K562 (cell line): ENCODE measurements around the gene B3GALT6. TPM values are rescaled to one million over a fixed set of nuclear protein-coding genes. Genes with fewer than 3 reads are reported as not detected.

Experiments used
- ATAC-seq: fragments of 200-7000 bp; cut with Tn5 transposase; 3 replicates; pipeline ENCODE4 v1.9.1; 2020; ENCODE audit warnings: moderate library complexity
- BruUV-seq: library from RNA; stranded (reverse); fragments of 400-500 nt; replicated peaks from 2 replicates; lab custom pipeline; 2021; lab: Mats Ljungman, UMichigan
- CTCF ChIA-PET: fragments of 300-600 bp; formaldehyde crosslinking; extraction: SDS; loops from one replicate; lab custom pipeline; 2021; ENCODE audit warnings: low intra/inter-chr PET ratio; lab: Yijun Ruan, JAX
- POLR2A ChIA-PET: fragments of 300-600, 350-650 bp; sonication (Branson Sonifier 250); formaldehyde crosslinking; extraction: SDS; loops from one replicate; lab custom pipeline; 2021; ENCODE audit warnings: antibody characterized with exemption, inconsistent platforms; lab: Yijun Ruan, JAX
- DNase-seq, 4 experiments: peaks; one replicate each; pipeline versions ENCODE4 v3.0.0 to v3.0.0-alpha.2; 2011 to 2018; ENCODE audit warnings: low spot score in 3 of 4, mixed read lengths in 3 of 4; ENCODE audit errors: extremely low read depth in 1 of 4
- FAIRE-seq: peaks from 2 replicates; lab custom pipeline; 2011; peaks lifted over from hg19 to GRCh38; lab: Jason Lieb, UNC
- H2AFZ ChIP-seq: 2 replicates; pipeline ENCODE4 v1.6.0; 2011; ENCODE audit warnings: low read depth, low read length, control low read depth, inconsistent platforms
- H3K27ac ChIP-seq: fragments of 200-600 bp; 3 replicates; pipeline ENCODE4 v1.8.0; 2011; ENCODE audit warnings: low read depth, mild to moderate bottlenecking, control low read depth, inconsistent platforms, low read length, moderate library complexity, mixed read lengths; ENCODE audit errors: extremely low read depth
- H3K27me3 ChIP-seq, 2 experiments: fragments of 300-600 bp in 1 of 2; 2 replicates in 1 of 2; 3 replicates in 1 of 2; pipeline versions ENCODE4 v1.6.0 to v1.8.0; 2011; ENCODE audit warnings: inconsistent platforms in 2 of 2, low read length in 2 of 2, mild to moderate bottlenecking in 1 of 2, mixed read lengths in 1 of 2, moderate library complexity in 1 of 2; ENCODE audit not compliant: control insufficient read depth in 2 of 2, insufficient read depth in 2 of 2
- H3K36me3 ChIP-seq: fragments of 300-600 bp; 3 replicates; pipeline ENCODE4 v1.8.0; 2011; ENCODE audit warnings: mild to moderate bottlenecking, low read length, inconsistent platforms; ENCODE audit not compliant: control insufficient read depth, insufficient read depth
- H3K4me1 ChIP-seq, 2 experiments: fragments of 200-600 bp in 1 of 2; replicated peaks in 1 of 2; 2 replicates in 1 of 2; 3 replicates in 1 of 2; pipeline versions ENCODE4 v1.5.1 to v1.8.0; 2011; ENCODE audit warnings: inconsistent platforms in 2 of 2, low read length in 2 of 2, mild to moderate bottlenecking in 1 of 2, mixed read lengths in 1 of 2, moderate library complexity in 1 of 2; ENCODE audit not compliant: control insufficient read depth in 2 of 2, insufficient read depth in 2 of 2
- H3K4me2 ChIP-seq: 2 replicates; pipeline ENCODE4 v1.6.1; 2011; ENCODE audit warnings: low read length, control low read depth, inconsistent platforms, mixed read lengths; ENCODE audit not compliant: insufficient read depth
- H3K4me3 ChIP-seq: fragments of 200-600 bp; sonication (generic), shearing (Covaris generic); 2 replicates; pipeline ENCODE4 v1.5.1; 2016; ENCODE audit warnings: control low read depth, inconsistent platforms
- H3K79me2 ChIP-seq: fragments of 200-600 bp; 3 replicates; pipeline ENCODE4 v1.8.0; 2011; ENCODE audit warnings: low read length, inconsistent platforms; ENCODE audit not compliant: control insufficient read depth, insufficient read depth
- H3K9ac ChIP-seq, 2 experiments: 2 replicates each; pipeline versions ENCODE4 v1.6.0 to v1.6.1; 2011; ENCODE audit warnings: low read depth in 2 of 2, low read length in 2 of 2, control low read depth in 1 of 2, inconsistent platforms in 1 of 2, mild to moderate bottlenecking in 1 of 2, mixed read lengths in 1 of 2; ENCODE audit not compliant: insufficient read depth in 1 of 2
- H3K9me1 ChIP-seq: one replicate; pipeline ENCODE4 v1.6.0; 2011; ENCODE audit warnings: inconsistent platforms, mild to moderate bottlenecking, low read length, moderate library complexity; ENCODE audit not compliant: control insufficient read depth, insufficient read depth
- H3K9me3 ChIP-seq: replicated peaks from 2 replicates; pipeline ENCODE4 v1.5.1; 2011; ENCODE audit warnings: low read depth, low read length, inconsistent platforms; ENCODE audit not compliant: control insufficient read depth, insufficient read depth
- H4K20me1 ChIP-seq: replicated peaks from 2 replicates; pipeline ENCODE4 v1.6.1; 2011; ENCODE audit warnings: low read length, inconsistent platforms, mixed read lengths; ENCODE audit not compliant: control insufficient read depth, insufficient read depth
- ARID4B ChIP-seq: sonication (generic); formaldehyde crosslinking; IDR thresholded peaks from 2 replicates; pipeline ENCODE4 v1.8.0; 2022; ENCODE audit warnings: mild to moderate bottlenecking, missing genetic modification reagents
- EP300 ChIP-seq: IDR thresholded peaks from 2 replicates; pipeline ENCODE4 v1.6.1; 2012; ENCODE audit warnings: low read length, improper control_type of control experiment
- FIP1L1 ChIP-seq: fragments of 200-400 bp; formaldehyde crosslinking; IDR thresholded peaks from 2 replicates; pipeline ENCODE4 v1.6.1; 2018; ENCODE audit warnings: mild to moderate bottlenecking, low read depth, low read length; ENCODE audit not compliant: poor library complexity, severe bottlenecking
- GABPB1 ChIP-seq: sonication (generic); formaldehyde crosslinking; IDR thresholded peaks from 2 replicates; pipeline ENCODE4 v1.8.0; 2022; ENCODE audit warnings: mild to moderate bottlenecking, missing genetic modification reagents
- GTF2B ChIP-seq: IDR thresholded peaks from 2 replicates; pipeline ENCODE4 v1.6.1; 2011; ENCODE audit not compliant: insufficient read length; ENCODE audit errors: extremely low read depth
- IRF2 ChIP-seq: sonication (generic); formaldehyde crosslinking; IDR thresholded peaks from 2 replicates; pipeline ENCODE4 v1.8.1; 2022; ENCODE audit warnings: mild to moderate bottlenecking, missing genetic modification reagents
- IRF9 ChIP-seq: fragments of 450-650 bp; IDR thresholded peaks from 2 replicates; pipeline ENCODE4 v1.6.1; 2016; ENCODE audit warnings: missing biosample characterization, missing genetic modification characterization
- LCOR ChIP-seq: sonication (generic); formaldehyde crosslinking; IDR thresholded peaks from 2 replicates; pipeline ENCODE4 v1.8.0; 2022; ENCODE audit warnings: mild to moderate bottlenecking, missing genetic modification reagents
- NEUROD1 ChIP-seq: fragments of 150-350 bp; IDR thresholded peaks from 2 replicates; pipeline ENCODE4 v1.6.1; 2014; ENCODE audit warnings: borderline replicate concordance, low read length, low read depth; ENCODE audit not compliant: partially characterized antibody
- PHF21A ChIP-seq: fragments of 450-650 bp; IDR thresholded peaks from 2 replicates; pipeline ENCODE4 v1.6.1; 2017; ENCODE audit warnings: low read depth, borderline replicate concordance
- RAD51 ChIP-seq: fragments of 450-650 bp; IDR thresholded peaks from 2 replicates; pipeline ENCODE4 v1.7.1; 2016; ENCODE audit warnings: low read depth, mild to moderate bottlenecking, borderline replicate concordance
- ZNF395 ChIP-seq: fragments of 200-800 bp; sonication (Bioruptor generic); IDR thresholded peaks from 2 replicates; pipeline ENCODE4 v1.6.1; 2017; ENCODE audit warnings: missing genetic modification characterization, missing compliant biosample characterization
- ZNF398 ChIP-seq: fragments of 250-450 bp; sonication (Bioruptor Pico); IDR thresholded peaks from 2 replicates; pipeline ENCODE4 v1.8.0; 2021; ENCODE audit warnings: moderate library complexity, mild to moderate bottlenecking, inconsistent platforms
- WGBS: fragments of 100-300 bp; shearing (Covaris generic); methylation state at CpG from one replicate; pipeline ENCODE4 v1.1.6; 2016; ENCODE audit warnings: low coverage, mixed read lengths; ENCODE audit not compliant: insufficient coverage; ENCODE audit errors: missing lambda C conversion rate; 5-methylcytosine and 5-hydroxymethylcytosine counted together
- in situ Hi-C: fragments of 300-500 bp; cut with MboI; formaldehyde crosslinking; loops from 4 replicates; pipeline ENCODE4 v1.15.0; 2018; ENCODE audit warnings: inconsistent platforms, mixed read lengths
- intact Hi-C: fragments of 100-400 bp; cut with micrococcal nuclease; formaldehyde crosslinking; loops from 2 replicates; pipeline ENCODE4 v1.14.2; 2022
- polyA plus RNA-seq, 8 experiments: library from polyadenylated mRNA; depleted of rRNA in 4 of 8; stranded (reverse) in 5 of 8; unstranded in 3 of 8; fragments of >200 nt; fragmentation: Nextera tagmentation in 2 of 8; fragmentation: Illumina TruSeq in 1 of 8; extraction: Ambion mirVana in 2 of 8; extraction: Trizol in 1 of 8; gene quantifications; 2 replicates each; pipeline versions ENCODE4 v1.2.1 to v1.2.3, GENCODE V29; 2011 to 2014; ENCODE audit warnings: inconsistent platforms in 1 of 8, missing spikeins in 1 of 8
- total RNA-seq, 7 experiments: library from RNA; depleted of rRNA in 6 of 7; stranded (reverse); fragments of >200 nt in 6 of 7; fragmentation: Illumina TruSeq in 2 of 7; extraction: Trizol in 2 of 7; gene quantifications; 2 replicates each; pipeline versions ENCODE4 v1.2.1 to v1.2.3, GENCODE V29; 2011 to 2021; ENCODE audit warnings: low replicate concordance in 1 of 7

B3GALT6 gene
- total and polyA plus RNA-seq, 9 of the 15 experiments (the other 6 are each of a cell fraction or from before 2014, with no cell fraction given) = 0.68 to 29.8 (median 9.9) TPM

- Histone ChIP-seq H3K4me2 (no peak overlapping the region), H3K36me3 (peaks cover 94% of the 10 kb centered on the region), H3K9ac (no peak overlapping the region; a peak in 1 of 4 replicates), H2AFZ (no peak overlapping the region), H3K9me3 (no peaks in the 10 kb centered on the region), H3K79me2 (peaks cover 12% of the 10 kb centered on the region), H4K20me1 (peaks cover 8% of the 10 kb centered on the region; the same call in 1 of the 2 replicates), H3K4me1 (peaks cover 0 to 39% of the 10 kb centered on the region in 2 experiments; a peak in 2 of 5 replicates), H3K27ac (no peak overlapping the region), H3K9me1 (peaks cover 7% of the 10 kb centered on the region), H3K27me3 (no peaks in the 10 kb centered on the region), H3K4me3 (no peak overlapping the region)
- WGBS = 97% methylated on average over 12 of the region's 18 CpGs
- no peak for DNase-seq
- no TSS peak for BruUV-seq
- ChIA-PET POLR2A (no interaction called here), CTCF (no interaction called here)
- in situ Hi-C loops = no loop called here
- intact Hi-C loops = no loop called here
- ATAC-seq = no peak
- no peak for FAIRE-seq
- TF ChIP-seq FIP1L1 (no peak), ZNF395 (no peak), ARID4B (CRISPR knock-in tag) (no peak), RAD51 (no peak), GTF2B (no peak), NEUROD1 (no peak), IRF2 (CRISPR knock-in tag) (no peak), PHF21A (no peak), ZNF398 (CRISPR knock-in tag) (no peak), EP300 (no peak), LCOR (CRISPR knock-in tag) (no peak), IRF9 (tag) (no peak), GABPB1 (no peak)
Measured at GRCh38 chr1:1259540-1259939, 27.5 kb downstream of the B3GALT6 start.
